DMS114 treated with DMSO at 0.1 percent for 48 hours (cell line): ENCODE measurements around the gene POFUT1.
A peak's percentile ranks its signal among the peaks of the same experiment; 100 is the strongest.
"Not testable (repeated sequence)": the region's sequence is repeated elsewhere in the genome, so short reads cannot be mapped to it uniquely, and the experiment has no call there.

Experiments used
- DNase-seq: peaks from one replicate; lab custom pipeline; 2025; ENCODE audit not compliant: unreplicated experiment; lab: John Stamatoyannopoulos, UW

POFUT1 gene

DNA sequence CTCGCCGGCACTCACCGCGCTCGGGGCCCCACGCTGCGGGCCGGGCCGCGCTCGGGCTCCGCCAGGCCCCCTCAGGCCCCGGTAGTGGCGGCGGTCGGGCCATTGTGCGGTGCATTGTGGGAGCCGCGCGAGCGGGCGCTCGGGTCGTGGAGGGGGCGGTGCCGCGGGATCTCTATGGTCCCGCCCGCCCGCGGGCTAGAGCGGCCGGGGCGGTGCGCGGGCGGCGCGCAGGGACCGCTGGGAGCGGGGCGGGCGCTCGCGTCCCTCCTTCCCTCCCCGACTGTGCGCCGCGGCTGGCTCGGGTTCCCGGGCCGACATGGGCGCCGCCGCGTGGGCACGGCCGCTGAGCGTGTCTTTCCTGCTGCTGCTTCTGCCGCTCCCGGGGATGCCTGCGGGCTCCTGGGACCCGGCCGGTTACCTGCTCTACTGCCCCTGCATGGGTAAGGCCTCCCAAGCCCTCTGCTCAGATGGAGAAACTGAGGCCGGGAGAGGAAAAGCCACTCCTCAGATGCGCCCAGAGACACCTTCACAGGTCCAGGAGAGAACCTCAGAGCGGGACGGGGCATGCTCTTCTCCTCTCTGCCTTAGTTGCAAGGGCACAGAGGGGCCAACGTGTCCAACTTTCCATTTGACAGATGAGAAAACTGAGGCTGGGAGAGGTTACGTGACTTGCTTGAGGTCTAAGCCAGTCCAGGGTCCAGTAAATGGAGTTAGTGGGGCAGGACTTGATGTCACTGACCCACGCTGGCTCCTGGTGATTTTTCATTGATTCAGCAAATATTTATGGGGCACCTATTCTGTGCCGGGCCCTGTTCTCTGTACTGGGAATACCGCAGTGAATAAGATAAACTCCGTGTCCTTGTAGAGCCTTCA is at the start of gene POFUT1, which contains the start of gene PLAGL2:
POFUT1 (plus strand) TSS at position 255 of the 873 bp plus-strand sequence; CDS start at position 317, 62 bp downstream.
PLAGL2 (minus strand) TSS at position 118 of the 873 bp plus-strand sequence. CDS start 5,565 bp downstream, outside the sequence.
- peak; percentile 39 for DNase-seq

GRCh38 chr20:32158351-32158750 is 49.3 kb upstream of the POFUT1 start:
- DNase-seq: no peak

- DNase-seq: no peak
Observed at GRCh38 chr20:32158943-32159660, 48.6 kb upstream of the POFUT1 start.

- no peak for DNase-seq
Observed at GRCh38 chr20:32159766-32160221, 47.9 kb upstream of the POFUT1 start.

DNA sequence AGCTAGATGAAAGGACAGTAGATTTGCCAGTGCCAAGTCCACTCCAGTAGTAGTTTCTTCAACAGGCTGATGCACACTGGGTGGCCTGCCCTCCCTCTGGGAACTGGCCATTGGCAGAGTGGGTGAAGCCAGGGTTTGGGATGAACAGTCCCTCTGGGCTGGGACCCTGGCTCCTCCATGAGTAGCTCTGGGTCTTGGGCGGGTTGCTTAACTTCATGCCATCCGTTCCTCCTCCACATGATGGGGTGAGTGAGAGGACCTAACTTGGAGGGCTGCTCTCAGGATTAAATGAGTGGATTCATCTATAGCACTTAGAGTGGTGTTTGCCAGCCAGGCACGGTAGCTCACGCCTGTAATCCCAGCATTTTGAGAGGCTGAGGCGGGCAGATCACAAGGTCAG is 47.3 kb upstream of the POFUT1 start:
- DNase-seq: no peak

DNA sequence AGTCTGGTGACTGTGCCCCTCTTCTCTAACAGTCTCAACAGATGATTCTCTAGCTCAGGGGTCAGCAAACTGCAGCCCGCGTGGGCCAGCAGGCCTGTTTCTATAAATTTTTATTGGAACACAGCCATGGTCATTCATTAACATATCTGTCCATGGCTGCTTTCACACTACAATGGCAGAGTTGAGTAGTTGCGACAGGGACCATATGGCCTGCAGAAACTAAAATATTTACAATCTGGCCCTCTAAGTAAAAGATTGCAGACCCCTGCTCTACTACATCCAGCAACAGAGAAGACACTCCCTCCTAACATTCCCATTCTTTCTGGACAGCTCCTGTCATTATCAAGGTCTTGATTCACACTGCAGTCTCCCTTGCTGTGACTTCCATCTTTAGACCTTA is 45.3 kb upstream of the POFUT1 start:
- DNase-seq: no peak

DNA sequence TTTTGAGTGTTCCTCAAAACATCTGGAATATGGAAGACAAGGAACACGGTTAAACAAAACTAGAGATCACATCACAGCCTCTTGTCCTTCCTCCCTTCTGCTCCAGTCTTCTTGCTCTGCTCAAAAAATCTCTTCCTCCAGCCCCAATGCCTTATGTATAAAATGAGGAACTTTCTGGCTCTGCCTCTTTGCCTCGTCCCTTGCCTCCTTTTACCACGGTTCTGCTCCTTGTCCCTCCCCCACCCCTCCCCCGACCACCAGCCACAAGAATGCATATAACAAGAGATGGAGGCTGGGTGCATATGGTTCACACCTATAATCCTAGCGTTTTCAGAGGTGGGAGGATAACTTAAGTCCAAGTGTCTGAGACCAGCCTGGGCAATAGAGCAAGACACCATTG is 43.7 kb upstream of the POFUT1 start:
- no peak for DNase-seq

GRCh38 chr20:32164984-32165735 is 42.5 kb upstream of the POFUT1 start:
- no peak for DNase-seq

GRCh38 chr20:32165836-32166545 is 41.7 kb upstream of the POFUT1 start:
- no peak for DNase-seq

DNA sequence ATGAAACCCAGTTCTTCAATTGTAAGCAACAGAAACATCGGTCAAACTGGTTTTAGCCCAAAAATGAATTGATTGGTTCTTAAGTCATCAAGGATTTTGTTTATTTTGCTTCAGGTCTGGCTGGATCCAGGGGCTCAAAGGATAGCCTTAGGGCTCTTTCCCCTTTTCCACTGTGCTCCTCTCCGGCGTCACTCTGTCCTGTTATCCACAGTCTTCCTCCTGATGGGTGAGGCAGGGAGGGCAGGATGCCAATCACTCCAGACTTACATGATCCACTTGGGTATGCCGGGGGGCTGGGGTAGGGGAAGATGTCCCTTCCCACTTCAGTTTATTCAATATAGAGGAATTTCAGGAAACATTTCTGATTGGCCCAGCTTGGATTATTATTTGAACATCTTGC is 40.1 kb upstream of the POFUT1 start:
- no peak for DNase-seq

DNA sequence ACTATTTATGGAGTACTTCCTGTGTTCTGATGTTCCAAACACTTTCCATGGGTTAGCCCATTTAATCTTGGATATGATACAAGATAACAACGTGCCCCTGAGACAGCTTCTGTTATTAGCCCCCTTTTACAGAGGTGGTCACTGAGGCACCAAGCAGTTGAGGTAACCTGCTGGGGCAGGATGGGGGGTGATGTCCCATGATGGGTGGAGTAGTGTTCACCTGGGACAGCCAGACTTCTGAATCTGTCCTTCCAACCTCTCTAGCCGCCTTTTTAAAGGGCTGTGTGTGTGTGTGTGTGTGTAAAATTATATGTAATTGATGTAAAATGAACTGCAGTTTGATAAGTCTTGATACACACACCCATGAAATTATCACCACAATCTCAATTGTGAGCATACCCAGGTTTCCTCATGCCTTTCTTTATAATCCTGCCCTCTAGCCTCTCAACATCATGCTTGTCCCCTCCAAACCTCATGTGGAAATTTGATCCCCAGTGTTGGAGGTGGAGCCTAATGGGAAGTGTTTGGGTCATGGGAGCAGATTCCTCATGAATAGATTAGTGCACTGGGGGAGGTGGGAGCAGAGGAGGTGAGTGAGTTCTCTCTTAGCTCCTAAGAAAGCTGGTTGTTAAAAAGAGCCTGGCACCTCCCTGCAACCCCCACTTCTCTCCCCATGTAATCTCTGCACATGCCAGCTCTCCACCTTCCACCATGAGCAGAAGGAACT is 39.3 kb upstream of the POFUT1 start:
- no peak for DNase-seq

- not testable (repeated sequence) for DNase-seq
Observed at GRCh38 chr20:32177696-32178095, 30.0 kb upstream of the POFUT1 start.

DNA sequence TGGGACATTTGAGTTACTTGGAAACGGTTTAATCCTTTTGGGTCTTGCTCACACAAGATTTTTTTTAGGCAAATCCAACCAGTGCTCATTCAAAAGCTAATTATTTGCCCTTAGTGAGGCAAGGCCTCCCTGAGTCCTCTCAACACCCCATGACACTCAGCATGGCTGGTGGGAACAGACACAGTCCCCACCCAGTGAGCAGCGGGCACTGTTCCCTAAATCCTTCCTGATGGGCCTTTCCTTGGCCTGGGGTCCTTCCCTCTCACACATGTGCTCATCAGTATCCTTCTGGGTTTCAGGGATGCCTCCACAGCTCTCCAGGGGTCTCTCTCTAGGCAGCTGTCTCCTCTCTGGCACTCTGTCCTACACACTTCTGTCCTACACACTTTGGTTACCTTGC is 28.2 kb upstream of the POFUT1 start:
- DNase-seq: no peak

DNA sequence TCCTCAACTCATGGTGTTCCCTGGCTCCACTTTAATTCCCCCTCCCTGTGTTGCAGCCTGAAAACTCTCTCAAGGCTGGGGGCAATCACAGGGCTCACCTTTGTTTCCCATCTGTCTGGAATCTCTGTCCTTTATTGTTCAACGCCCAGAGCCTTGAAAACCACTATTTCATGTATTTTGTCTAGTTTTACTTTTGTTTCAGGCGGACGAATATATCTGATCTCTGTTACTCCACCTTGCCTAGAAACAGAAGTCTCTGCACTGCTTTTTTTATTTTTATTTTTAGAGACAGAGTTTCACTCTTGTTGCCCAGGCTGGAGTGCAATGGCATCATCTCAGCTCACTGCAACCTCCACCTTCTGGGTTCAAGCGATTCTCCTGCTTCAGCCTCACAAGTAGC is 27.7 kb upstream of the POFUT1 start:
- no peak for DNase-seq

GRCh38 chr20:32181606-32182005 is 26.1 kb upstream of the POFUT1 start:
- no peak for DNase-seq

DNA sequence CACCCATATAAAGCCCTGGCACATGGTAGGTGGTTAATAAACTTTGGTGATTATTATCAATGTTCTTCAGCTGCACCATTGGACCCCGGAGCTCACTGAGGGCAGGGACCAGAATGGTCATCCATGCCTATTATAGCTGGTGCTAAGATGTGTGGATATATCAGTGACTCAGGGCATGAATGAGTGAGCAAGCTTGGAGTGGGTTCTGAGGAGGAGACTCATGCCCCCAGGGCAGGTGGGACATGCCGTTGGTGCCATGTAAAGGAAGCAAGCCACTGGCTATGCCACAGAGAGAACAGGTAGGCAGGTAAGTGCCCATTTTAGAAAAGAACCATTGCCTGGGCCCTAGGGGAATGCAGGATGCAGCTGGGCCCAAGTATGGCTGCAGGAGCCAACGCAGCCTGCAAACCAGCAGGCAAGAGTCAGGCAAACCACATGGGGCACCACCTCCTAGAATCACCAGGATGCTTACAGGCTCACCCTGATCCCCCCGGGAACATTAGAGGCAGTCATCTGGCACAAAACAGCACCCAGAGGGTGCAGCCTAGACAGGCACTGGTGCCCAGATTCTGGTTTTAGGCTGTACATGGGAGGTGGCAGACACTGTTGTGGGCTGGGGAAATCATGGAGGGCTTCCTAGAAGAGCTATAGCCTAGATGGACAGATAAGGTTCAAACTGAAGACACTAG is 23.6 kb upstream of the POFUT1 start:
- DNase-seq: no peak

- DNase-seq: no peak
Observed at GRCh38 chr20:32184961-32185603, 22.6 kb upstream of the POFUT1 start.

GRCh38 chr20:32186506-32186905 is 21.2 kb upstream of the POFUT1 start:
- DNase-seq: no peak
